ENCODE results near the gene WFIKKN2. TPM values are rescaled to one million over a fixed set of nuclear protein-coding genes. Genes with fewer than 3 reads are reported as not detected.

WFIKKN2 gene
- total RNA-seq, 4 donors from 2014 or later: 0.09 to 0.22 (median 0.20) TPM; not detected in 1

DNA sequence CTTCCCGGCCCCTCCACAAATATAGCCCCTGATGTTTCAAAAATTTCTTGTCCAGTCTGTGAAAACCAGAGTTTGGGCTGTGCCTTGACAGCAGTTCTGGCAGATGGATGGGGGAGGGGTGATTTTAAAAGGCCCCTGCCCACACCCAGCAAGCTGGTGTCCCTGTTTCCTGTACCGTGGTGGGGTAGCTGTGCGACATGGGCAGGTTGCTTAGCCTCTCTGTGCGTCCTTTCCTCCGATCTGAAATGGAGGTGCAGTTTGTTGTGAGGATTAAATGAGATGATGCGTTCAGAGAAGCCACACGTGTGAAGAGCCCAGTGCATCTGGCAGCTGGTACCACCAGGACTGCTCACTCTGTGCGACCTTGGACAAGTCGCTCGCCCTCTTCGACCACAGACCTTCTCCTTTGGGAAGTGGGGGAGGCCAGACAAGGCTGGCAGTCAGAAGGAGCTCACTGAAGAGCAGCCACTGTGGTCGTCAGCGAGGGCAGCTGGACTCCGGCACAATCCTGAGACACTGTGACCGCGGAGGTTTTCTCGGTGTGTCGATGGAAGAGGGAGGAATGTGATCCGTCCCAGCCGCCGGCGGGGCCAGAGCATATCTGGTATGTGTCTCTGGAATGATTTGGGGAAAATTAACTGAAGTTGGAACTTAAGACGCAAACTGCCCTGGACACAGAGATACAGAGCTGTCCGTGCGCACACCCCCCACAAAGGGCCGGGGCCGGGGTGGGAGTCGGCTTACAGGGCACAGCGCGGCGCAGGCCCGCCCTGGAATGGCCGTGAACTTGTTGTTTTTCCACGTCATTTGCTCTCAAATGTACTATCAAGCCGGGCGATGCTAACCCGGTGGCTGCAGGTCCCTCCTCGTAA, 721 bp upstream of the WFIKKN2 start:
- Histone ChIP-seq H3K4me3 (peak overlapping the region; percentile 43 to 60 (median 50)), H3K27me3 (no peaks in the 10 kb centered on the region), H3K27ac (peak overlapping the region in 2 of 4 donors; percentile 13 to 57), H3K4me1 (peaks cover 3 to 12% of the 10 kb centered on the region in 2 donors), H3K36me3 (no peaks in the 10 kb centered on the region), H3K9me3 (no peaks in the 10 kb centered on the region)
- ATAC-seq: peak; percentile 47 to 67
- no peak for TF ChIP-seq CTCF (IDR thresholded peaks at IDR 0.05 in 4 of 5, conservative IDR thresholded peaks at IDR 0.05 in 1 of 5)
- TF ChIP-seq POLR2A (IDR thresholded peaks at IDR 0.05): no peak
- no peak for DNase-seq
- in situ Hi-C loops (cut with MboI; ENCODE audit: low sequenced_read_pairs in 4 of 4) (loop anchor here in 1 of 4 donors (25.0 kb wide), 1 partner anchor 297 kb away; the partner anchor contains the start of genes EPN3 and SPATA20), intact Hi-C loops (cut with DNase I; ENCODE audit: low total_unique reads) (no loop called here)

DNA sequence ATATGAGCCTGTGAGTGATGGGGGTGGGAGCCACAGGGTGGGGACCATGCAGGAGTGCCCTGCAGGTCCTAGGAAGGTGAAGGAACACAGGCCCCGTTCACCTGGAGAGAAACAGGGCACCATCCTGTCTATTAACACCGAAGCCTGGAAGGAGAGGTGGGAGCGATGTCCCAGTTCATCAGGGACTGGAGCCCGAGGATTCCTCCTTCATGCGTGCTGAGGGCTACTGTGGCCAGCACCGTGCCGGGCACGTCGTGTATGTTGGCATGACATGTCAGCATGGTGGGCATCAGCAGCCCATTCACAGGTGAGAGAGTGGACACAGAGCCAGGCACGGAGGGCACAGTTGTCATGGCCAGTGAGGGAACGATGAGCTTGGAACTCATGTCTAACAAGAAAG, 1.4 kb downstream of the WFIKKN2 start:
- Histone ChIP-seq H3K4me1 (peaks cover 3 to 12% of the 10 kb centered on the region in 2 donors), H3K9me3 (no peaks in the 10 kb centered on the region), H3K4me3 (no peak overlapping the region), H3K27me3 (no peaks in the 10 kb centered on the region), H3K36me3 (no peaks in the 10 kb centered on the region), H3K27ac (no peak overlapping the region)
- intact Hi-C loops (cut with DNase I; ENCODE audit: low total_unique reads): no loop called here
- ATAC-seq: no peak
- DNase-seq: no peak
- in situ Hi-C loops (cut with MboI; ENCODE audit: low sequenced_read_pairs in 4 of 4): loop anchor here in 1 of 4 donors (25.0 kb wide), 1 partner anchor 300 kb away; the partner anchor contains the start of genes EPN3 and SPATA20
- TF ChIP-seq CTCF (IDR thresholded peaks at IDR 0.05 in 4 of 5, conservative IDR thresholded peaks at IDR 0.05 in 1 of 5): no peak
- no peak for TF ChIP-seq POLR2A (IDR thresholded peaks at IDR 0.05)

GRCh38 chr17:50837286-50837979, 2.0 kb downstream of the WFIKKN2 start:
- Histone ChIP-seq H3K36me3 (no peaks in the 10 kb centered on the region), H3K27ac (no peak overlapping the region), H3K4me1 (peaks cover 3 to 12% of the 10 kb centered on the region in 2 donors), H3K9me3 (no peaks in the 10 kb centered on the region), H3K27me3 (no peaks in the 10 kb centered on the region), H3K4me3 (no peak overlapping the region)
- in situ Hi-C loops (cut with MboI; ENCODE audit: low sequenced_read_pairs in 4 of 4): loop anchor here in 1 of 4 donors (25.0 kb wide), 1 partner anchor 300 kb away; the partner anchor contains the start of genes EPN3 and SPATA20
- no peak for DNase-seq
- intact Hi-C loops (cut with DNase I; ENCODE audit: low total_unique reads): no loop called here
- no peak for ATAC-seq
- TF ChIP-seq POLR2A (IDR thresholded peaks at IDR 0.05) (no peak), CTCF (IDR thresholded peaks at IDR 0.05 in 4 of 5, conservative IDR thresholded peaks at IDR 0.05 in 1 of 5) (no peak)

DNA sequence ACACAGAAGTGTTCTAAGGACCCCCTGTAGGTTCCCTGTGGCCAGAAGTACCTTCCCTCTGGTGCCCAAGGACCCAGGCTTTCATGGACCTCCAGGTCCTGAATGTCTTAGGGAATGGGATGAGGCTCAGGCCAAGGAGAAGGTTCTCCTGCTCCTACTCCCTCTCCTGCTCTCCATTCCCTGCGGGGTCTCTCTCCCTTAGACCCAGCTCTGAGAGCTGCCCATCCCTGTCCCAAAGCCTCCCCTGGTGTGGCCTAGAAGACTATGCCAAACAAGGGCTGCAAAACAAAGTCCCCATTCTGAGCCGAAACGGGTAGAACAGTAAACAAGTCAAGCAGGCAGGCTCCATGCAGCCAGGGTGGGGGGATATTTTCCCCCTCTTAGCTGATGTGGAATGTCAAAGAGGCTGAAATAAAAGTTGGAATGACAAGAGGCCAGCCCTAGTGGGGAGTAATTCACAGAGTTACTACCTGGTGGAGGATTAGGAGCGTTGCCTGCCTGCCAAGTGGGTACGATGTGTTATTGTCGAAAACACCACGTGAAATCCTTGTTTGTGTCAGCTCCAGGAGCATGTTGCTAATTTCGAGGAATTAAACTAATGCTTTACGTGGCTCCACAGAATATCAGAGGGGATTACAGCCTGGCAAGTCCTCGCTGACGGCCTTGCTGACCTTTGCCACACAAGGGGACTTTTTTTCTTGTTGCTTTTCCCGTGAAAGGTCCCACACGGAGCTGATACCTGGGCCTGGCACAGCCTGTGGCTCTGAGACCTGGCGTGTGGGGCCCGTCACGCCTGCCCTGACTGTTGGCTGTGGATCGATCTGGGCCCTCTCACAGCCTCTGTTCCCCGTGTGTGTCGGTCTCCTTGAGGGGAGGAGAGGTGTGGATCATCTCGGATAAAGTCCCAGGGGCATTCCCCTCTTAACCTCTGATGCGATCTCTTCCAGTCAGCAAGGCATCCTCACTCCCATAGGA, 2.9 kb downstream of the WFIKKN2 start:
- Histone ChIP-seq H3K36me3 (no peaks in the 10 kb centered on the region), H3K27me3 (no peaks in the 10 kb centered on the region), H3K27ac (no peak overlapping the region), H3K4me3 (no peak overlapping the region), H3K4me1 (peaks cover 3 to 12% of the 10 kb centered on the region in 2 donors), H3K9me3 (no peaks in the 10 kb centered on the region)
- intact Hi-C loops (cut with DNase I; ENCODE audit: low total_unique reads): no loop called here
- DNase-seq (no peak), ATAC-seq (no peak)
- in situ Hi-C loops (cut with MboI; ENCODE audit: low sequenced_read_pairs in 4 of 4): loop anchor here in 1 of 4 donors (25.0 kb wide), 1 partner anchor 301 kb away; the partner anchor contains the start of genes EPN3 and SPATA20
- TF ChIP-seq CTCF (IDR thresholded peaks at IDR 0.05 in 4 of 5, conservative IDR thresholded peaks at IDR 0.05 in 1 of 5) (no peak), POLR2A (IDR thresholded peaks at IDR 0.05) (no peak)
